B cell (primary cell): ENCODE results near the gene HOXD8. TPM values are rescaled to one million over a fixed set of nuclear protein-coding genes. Genes with fewer than 3 reads are reported as not detected.

ENCODE experiments used
- ATAC-seq: fragments of 200-7000 bp; cut with Tn5 transposase; one replicate; pipeline ENCODE4 v1.10.0; 2021; ENCODE audit warnings: low read depth, mild to moderate bottlenecking, moderate number of reproducible peaks, moderate library complexity
- CTCF ChIA-PET: fragments of 350-600 bp; sonication (Branson Sonifier 250); formaldehyde crosslinking; loops from one replicate; lab custom pipeline; 2021; ENCODE audit warnings: antibody characterized with exemption, inconsistent platforms; lab: Charles Lee
- POLR2A ChIA-PET: fragments of 350-600 bp; sonication (Branson Sonifier 250); formaldehyde crosslinking; loops from one replicate; lab custom pipeline; 2021; ENCODE audit warnings: antibody characterized with exemption; lab: Charles Lee
- DNase-seq: peaks from one replicate; pipeline ENCODE4 v3.0.0; 2013
- H2AFZ ChIP-seq: 2 replicates; pipeline ENCODE4 v1.6.1; 2012; ENCODE audit warnings: mild to moderate bottlenecking, low read depth, low read length; ENCODE audit not compliant: insufficient read depth, poor library complexity, severe bottlenecking
- H3K27ac ChIP-seq, 2 donors: 1 replicate in 1 of 2; 2 replicates in 1 of 2; pipeline ENCODE4 v1.5.1; 2012 to 2013; ENCODE audit warnings: low read length in 2 of 2, mild to moderate bottlenecking in 2 of 2, moderate library complexity in 1 of 2
- H3K27me3 ChIP-seq, 4 experiments: fragments of 200-600 bp in 1 of 4; sonication (generic) in 1 of 4; replicated peaks in 1 of 4; 1 replicate in 2 of 4; 2 replicates in 2 of 4; pipeline versions ENCODE4 v1.6.1 to v1.7.0; 2013 to 2016; ENCODE audit warnings: low read length in 3 of 4, mild to moderate bottlenecking in 2 of 4, mixed read lengths in 1 of 4, moderate library complexity in 1 of 4; ENCODE audit not compliant: insufficient read depth in 4 of 4, control insufficient read depth in 3 of 4; ENCODE audit errors: control extremely low read depth in 1 of 4
- H3K36me3 ChIP-seq, 2 experiments: replicated peaks in 1 of 2; 1 replicate in 1 of 2; 2 replicates in 1 of 2; pipeline versions ENCODE4 v1.6.1 to v1.7.1; 2013; ENCODE audit warnings: low read length in 1 of 2; ENCODE audit not compliant: insufficient read depth in 2 of 2, control insufficient read depth in 1 of 2; ENCODE audit errors: control extremely low read depth in 1 of 2, extremely low read depth in 1 of 2
- H3K4me1 ChIP-seq, 2 donors: fragments of 200-600 bp in 1 of 2; sonication (generic) in 1 of 2; 1 replicate in 1 of 2; 2 replicates in 1 of 2; pipeline versions ENCODE4 v1.5.1 to v1.6.1; 2013 to 2017; ENCODE audit warnings: low read length in 2 of 2; ENCODE audit not compliant: control insufficient read depth in 2 of 2, insufficient read depth in 2 of 2
- H3K4me2 ChIP-seq: replicated peaks from 2 replicates; pipeline ENCODE3; 2012; ENCODE audit warnings: mild to moderate bottlenecking, low read depth, low read length; ENCODE audit not compliant: poor library complexity, severe bottlenecking
- H3K4me3 ChIP-seq, 5 experiments: fragments of 200-600 bp in 1 of 5; sonication (generic) in 1 of 5; 1 replicate in 3 of 5; 2 replicates in 2 of 5; pipeline versions ENCODE4 v1.5.1 to v1.7.0; 2011 to 2016; ENCODE audit warnings: low read length in 4 of 5, mild to moderate bottlenecking in 4 of 5, low read depth in 2 of 5, control low read depth in 1 of 5, moderate library complexity in 1 of 5; ENCODE audit not compliant: insufficient read depth in 1 of 5; ENCODE audit errors: control extremely low read depth in 1 of 5, extremely low read depth in 1 of 5
- H3K79me2 ChIP-seq: fragments of 200-600 bp; sonication (generic); one replicate; pipeline ENCODE4 v1.6.0; 2016; ENCODE audit warnings: low read length; ENCODE audit not compliant: control insufficient read depth, insufficient read depth
- H3K9ac ChIP-seq: fragments of 200-600 bp; sonication (generic); 2 replicates; pipeline ENCODE4 v1.6.1; 2017; ENCODE audit warnings: mild to moderate bottlenecking, low read length, moderate library complexity
- H3K9me3 ChIP-seq, 3 donors: one replicate each; pipeline versions ENCODE4 v1.6.1 to v1.7.1; 2013; ENCODE audit warnings: low read length in 2 of 3; ENCODE audit not compliant: control insufficient read depth in 2 of 3, insufficient read depth in 1 of 3; ENCODE audit errors: control extremely low read depth in 1 of 3
- H4K20me1 ChIP-seq: 2 replicates; pipeline ENCODE4 v1.6.0; 2012; ENCODE audit warnings: mild to moderate bottlenecking, low read length; ENCODE audit not compliant: insufficient read depth, control insufficient read depth, poor library complexity, severe bottlenecking
- H3K27ac Mint-ChIP-seq: one replicate; pipeline ENCODE4 v1.8.0; 2021; ENCODE audit warnings: mixed read lengths
- H3K27me3 Mint-ChIP-seq: one replicate; pipeline ENCODE4 v1.8.0; 2021; ENCODE audit warnings: mixed read lengths
- H3K4me1 Mint-ChIP-seq: one replicate; pipeline ENCODE4 v1.8.0; 2021; ENCODE audit warnings: mixed read lengths
- H3K4me3 Mint-ChIP-seq: one replicate; pipeline ENCODE4 v1.8.0; 2021; ENCODE audit warnings: mixed read lengths
- H3K9me3 Mint-ChIP-seq: one replicate; pipeline ENCODE4 v1.8.0; 2022; ENCODE audit warnings: mixed read lengths; ENCODE audit not compliant: insufficient read depth
- EZH2 ChIP-seq: IDR thresholded peaks from 2 replicates; pipeline ENCODE4 v1.6.1; 2012; ENCODE audit warnings: borderline replicate concordance, low read depth, mild to moderate bottlenecking, moderate library complexity, low read length; ENCODE audit not compliant: insufficient read depth, poor library complexity, severe bottlenecking
- whole genome bisulfite sequencing: methylation state at CpG from one replicate; pipeline ENCODE4 v1.1.5; 2013; ENCODE audit warnings: missing lambda C conversion rate; ENCODE audit not compliant: insufficient coverage; 5-methylcytosine and 5-hydroxymethylcytosine counted together
- intact Hi-C: fragments of 100-400 bp; cut with micrococcal nuclease; formaldehyde crosslinking; loops from one replicate; pipeline ENCODE4 v1.10.0; 2022
- polyA plus RNA-seq: library from polyadenylated mRNA; depleted of rRNA; stranded (reverse); fragments of >200 nt; gene quantifications from 2 replicates; pipeline ENCODE4 v1.2.3, GENCODE V29; 2012
- total RNA-seq, 2 donors: library from RNA; stranded (reverse); fragments of 120-200 nt in 1 of 2; gene quantifications; 1 replicate in 1 of 2; 2 replicates in 1 of 2; pipeline versions ENCODE4 v1.2.3 to v1.2.4, GENCODE V29; 2013 to 2022
- TF ChIP-seq, protein P1 (sequence below): fragments of 200-600 bp; IDR thresholded peaks from one replicate; pipeline ENCODE4 v1.8.0; 2022; ENCODE audit warnings: antibody characterized with exemption, mild to moderate bottlenecking

The HOXD8 gene
- total and polyA plus RNA-seq, 2 donors (not counting 1 experiment from before 2014, with no cell fraction given) = not detected

DNA sequence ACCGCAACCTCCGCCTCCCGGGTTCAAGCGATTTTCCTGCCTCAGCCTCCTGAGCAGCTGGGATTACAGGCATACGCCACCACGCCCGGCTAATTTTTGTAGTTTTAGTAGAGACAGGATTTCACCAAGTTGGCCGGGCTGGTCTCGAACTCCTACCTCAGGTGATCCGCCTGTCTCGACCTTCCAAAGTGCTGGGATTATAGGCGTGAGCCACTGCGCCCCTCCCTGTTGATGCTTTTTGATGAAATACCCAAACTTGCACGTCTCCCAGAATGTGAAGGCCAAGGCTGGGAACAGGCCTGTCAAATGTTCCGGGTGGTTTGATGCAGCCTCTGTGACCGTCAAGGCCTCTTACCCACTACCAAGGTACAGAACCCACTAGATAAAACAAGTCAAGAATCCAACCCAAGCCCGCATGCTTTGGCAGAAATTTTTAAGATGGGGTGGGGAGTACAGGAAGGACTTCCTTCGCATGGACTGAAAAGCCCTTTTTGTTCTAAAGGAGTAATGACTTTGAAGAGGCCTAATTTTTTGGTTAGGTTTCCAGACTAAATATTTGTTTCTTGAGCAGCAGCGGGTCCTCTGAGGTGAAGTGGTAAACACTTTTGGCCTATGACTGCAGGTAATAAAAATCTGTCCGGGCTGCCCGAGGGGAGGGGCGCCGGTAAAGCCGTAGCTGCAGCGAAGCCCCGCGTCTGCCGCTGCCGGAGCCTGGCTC, 42.0 kb upstream of the HOXD8 start:
- WGBS = 27% methylated on average over 25 of the region's 29 CpGs
- TF ChIP-seq, protein P1, sequence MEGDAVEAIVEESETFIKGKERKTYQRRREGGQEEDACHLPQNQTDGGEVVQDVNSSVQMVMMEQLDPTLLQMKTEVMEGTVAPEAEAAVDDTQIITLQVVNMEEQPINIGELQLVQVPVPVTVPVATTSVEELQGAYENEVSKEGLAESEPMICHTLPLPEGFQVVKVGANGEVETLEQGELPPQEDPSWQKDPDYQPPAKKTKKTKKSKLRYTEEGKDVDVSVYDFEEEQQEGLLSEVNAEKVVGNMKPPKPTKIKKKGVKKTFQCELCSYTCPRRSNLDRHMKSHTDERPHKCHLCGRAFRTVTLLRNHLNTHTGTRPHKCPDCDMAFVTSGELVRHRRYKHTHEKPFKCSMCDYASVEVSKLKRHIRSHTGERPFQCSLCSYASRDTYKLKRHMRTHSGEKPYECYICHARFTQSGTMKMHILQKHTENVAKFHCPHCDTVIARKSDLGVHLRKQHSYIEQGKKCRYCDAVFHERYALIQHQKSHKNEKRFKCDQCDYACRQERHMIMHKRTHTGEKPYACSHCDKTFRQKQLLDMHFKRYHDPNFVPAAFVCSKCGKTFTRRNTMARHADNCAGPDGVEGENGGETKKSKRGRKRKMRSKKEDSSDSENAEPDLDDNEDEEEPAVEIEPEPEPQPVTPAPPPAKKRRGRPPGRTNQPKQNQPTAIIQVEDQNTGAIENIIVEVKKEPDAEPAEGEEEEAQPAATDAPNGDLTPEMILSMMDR = no peak
- peak; percentile 53 for TF ChIP-seq EZH2
- Histone ChIP-seq H4K20me1 (no peaks in the 10 kb centered on the region), H3K4me1 (peaks cover 10 to 14% of the 10 kb centered on the region in 2 donors), H3K9ac (no peak overlapping the region), H3K4me3 (no peak overlapping the region), H3K9me3 (peaks cover 1 to 73% (median 26%) of the 10 kb centered on the region in 3 donors), H3K36me3 (no peaks in the 10 kb centered on the region), H2AFZ (no peak overlapping the region), H3K4me2 (no peak overlapping the region), H3K79me2 (no peaks in the 10 kb centered on the region), H3K27ac (no peak overlapping the region), H3K27me3 (peaks cover 0 to 97% (median 85%) of the 10 kb centered on the region in 4 experiments)
- Mint-ChIP-seq H3K27ac (no peak overlapping the region), H3K4me1 (peaks cover 10% of the 10 kb centered on the region), H3K4me3 (no peak overlapping the region), H3K27me3 (peaks cover 86% of the 10 kb centered on the region), H3K9me3 (peaks cover 3% of the 10 kb centered on the region)
- intact Hi-C loops = no loop called here
- ATAC-seq (no peak), DNase-seq (no peak)
- ChIA-PET POLR2A (no interaction called here), CTCF (interaction anchor here (1.5 kb wide), 1 partner anchor 39 kb away, joined by 4 read pairs; no protein-coding TSS in a partner anchor)
